ENCODE data around the gene KLHL1. TPM values are rescaled to one million over a fixed set of nuclear protein-coding genes. Genes with fewer than 3 reads are reported as not detected.

Gene KLHL1
- total RNA-seq, 1 experiment from 2014 or later: not detected

- Histone ChIP-seq H3K79me2 (ENCODE audit: insufficient read depth, low read length) (no peaks in the 10 kb centered on the region), H3K4me3 (replicated peaks in 1 of 2; ENCODE audit: low read depth in 1 of 2, low read length in 2 of 2) (no peak overlapping the region), H3K9ac (ENCODE audit: low read length) (no peak overlapping the region), H4K20me1 (ENCODE audit: insufficient read depth) (no peaks in the 10 kb centered on the region), H3K9me2 (ENCODE audit: insufficient read depth) (no peaks in the 10 kb centered on the region), H3K4me1 (ENCODE audit: control insufficient read depth in 1 of 2, insufficient read depth in 2 of 2, low read length in 2 of 2) (no peaks in the 10 kb centered on the region), H3K4me2 (ENCODE audit: low read length) (no peak overlapping the region), H3K27me3 (ENCODE audit: insufficient read depth, low read length) (no peaks in the 10 kb centered on the region), H3K9me3 (ENCODE audit: control insufficient read depth in 1 of 2, insufficient read depth in 1 of 2, low read depth in 1 of 2, low read length in 2 of 2) (no peaks in the 10 kb centered on the region), H2AFZ (ENCODE audit: low read depth, low read length, poor library complexity, severe bottlenecking) (no peak overlapping the region), H3K27ac (ENCODE audit: low read depth, low read length) (no peak overlapping the region), H3K36me3 (ENCODE audit: control insufficient read depth in 1 of 2, insufficient read depth in 2 of 2, low read length in 2 of 2) (no peaks in the 10 kb centered on the region)
- ATAC-seq (no peak), DNase-seq (ENCODE audit: low read depth, low spot score) (no peak)
- ChIA-PET POLR2A (no interaction called here), CTCF (no interaction called here), RAD21 (ENCODE audit: low non-redundant PET in 1 of 2, low total read pairs in 2 of 2, uncharacterized antibody in 2 of 2, unreplicated experiment in 2 of 2) (no interaction called here)
- intact Hi-C loops (cut with micrococcal nuclease): no loop called here
- TF ChIP-seq SP1 (IDR thresholded peaks at IDR 0.05; ENCODE audit: low read depth) (no peak), TCF7L2 (IDR thresholded peaks at IDR 0.05; ENCODE audit: borderline replicate concordance, extremely low read depth, insufficient read depth, insufficient read length) (no peak), EZH2phosphoT487 (IDR thresholded peaks at IDR 0.05; ENCODE audit: borderline replicate concordance) (no peak), ZNF274 (IDR thresholded peaks at IDR 0.05; ENCODE audit: low read depth, low read length) (no peak), FOSL1 (IDR thresholded peaks at IDR 0.05; ENCODE audit: low read depth) (no peak), CTCF (IDR thresholded peaks at IDR 0.05 in 2 of 3, conservative IDR thresholded peaks at IDR 0.05 in 1 of 3; ENCODE audit: borderline replicate concordance in 1 of 3, insufficient read depth in 1 of 3, low read depth in 2 of 3, low read length in 2 of 3) (no peak), EZH2 (IDR thresholded peaks at IDR 0.05) (no peak), SRF (IDR thresholded peaks at IDR 0.05; ENCODE audit: low read depth) (no peak), MAX (IDR thresholded peaks at IDR 0.05) (no peak), SIN3A (IDR thresholded peaks at IDR 0.05; ENCODE audit: low read depth) (no peak)
- TF ChIP-seq, protein P1, sequence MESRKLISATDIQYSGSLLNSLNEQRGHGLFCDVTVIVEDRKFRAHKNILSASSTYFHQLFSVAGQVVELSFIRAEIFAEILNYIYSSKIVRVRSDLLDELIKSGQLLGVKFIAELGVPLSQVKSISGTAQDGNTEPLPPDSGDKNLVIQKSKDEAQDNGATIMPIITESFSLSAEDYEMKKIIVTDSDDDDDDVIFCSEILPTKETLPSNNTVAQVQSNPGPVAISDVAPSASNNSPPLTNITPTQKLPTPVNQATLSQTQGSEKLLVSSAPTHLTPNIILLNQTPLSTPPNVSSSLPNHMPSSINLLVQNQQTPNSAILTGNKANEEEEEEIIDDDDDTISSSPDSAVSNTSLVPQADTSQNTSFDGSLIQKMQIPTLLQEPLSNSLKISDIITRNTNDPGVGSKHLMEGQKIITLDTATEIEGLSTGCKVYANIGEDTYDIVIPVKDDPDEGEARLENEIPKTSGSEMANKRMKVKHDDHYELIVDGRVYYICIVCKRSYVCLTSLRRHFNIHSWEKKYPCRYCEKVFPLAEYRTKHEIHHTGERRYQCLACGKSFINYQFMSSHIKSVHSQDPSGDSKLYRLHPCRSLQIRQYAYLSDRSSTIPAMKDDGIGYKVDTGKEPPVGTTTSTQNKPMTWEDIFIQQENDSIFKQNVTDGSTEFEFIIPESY (IDR thresholded peaks at IDR 0.05; ENCODE audit: extremely low read depth, insufficient replicate concordance, low read length): no peak
- no TSS peak for BruUV-seq (replicated peaks)
Measured at GRCh38 chr13:69704311-69704710, 403.9 kb downstream of the KLHL1 start.

Measured in HCT116 (cell line).